ENCODE data around the gene ARHGEF2. TPM values are rescaled to one million over a fixed set of nuclear protein-coding genes. Genes with fewer than 3 reads are reported as not detected.

ARHGEF2 gene
- total and polyA plus RNA-seq, 2 of the 13 experiments (the other 11 are each of a cell fraction or from before 2014, with no cell fraction given), result 16.1 to 32.1 TPM

- no peak for TF ChIP-seq HIC2 (CRISPR knock-in tag; IDR thresholded peaks at IDR 0.05; ENCODE audit: low read depth)
- TF ChIP-seq ZBTB33 (CRISPR knock-in tag; IDR thresholded peaks at IDR 0.05), result no peak; the same call in 1 of the 2 replicates
- no peak for TF ChIP-seq TFAP4 (IDR thresholded peaks at IDR 0.05; ENCODE audit: borderline replicate concordance, low read depth)
- no peak for TF ChIP-seq CBX2 (IDR thresholded peaks at IDR 0.05; ENCODE audit: low read depth, low read length)
- no peak for TF ChIP-seq CBX2 (CRISPR knock-in tag; IDR thresholded peaks at IDR 0.05; ENCODE audit: low read depth)
- peak; percentile 57; the same call in 1 of the 2 replicates for TF ChIP-seq ZNF414 (CRISPR knock-in tag; IDR thresholded peaks at IDR 0.05)
- TF ChIP-seq RFX3 (CRISPR knock-in tag; IDR thresholded peaks at IDR 0.05), result no peak
- no peak for TF ChIP-seq SIX1 (CRISPR knock-in tag; IDR thresholded peaks at IDR 0.05; ENCODE audit: borderline replicate concordance)
- TF ChIP-seq TIGD3 (CRISPR knock-in tag; IDR thresholded peaks at IDR 0.05; ENCODE audit: borderline replicate concordance), result 0 out of 2 replicates have a peak, but pooled peaks have one; percentile 12
- no peak for TF ChIP-seq ZNF652 (CRISPR knock-in tag; IDR thresholded peaks at IDR 0.05; ENCODE audit: borderline replicate concordance, low read depth)
- no peak for TF ChIP-seq ZNF512 (CRISPR knock-in tag; IDR thresholded peaks at IDR 0.05)
- TF ChIP-seq E2F5 (CRISPR knock-in tag; conservative IDR thresholded peaks at IDR 0.05), result peak; percentile 73; the same call in 1 of the 2 replicates
- peak; percentile 56; the same call in 1 of the 2 replicates for TF ChIP-seq ATF7-NPFF (CRISPR knock-in tag; IDR thresholded peaks at IDR 0.05; ENCODE audit: low read depth)
- TF ChIP-seq E2F2 (CRISPR knock-in tag; IDR thresholded peaks at IDR 0.05; ENCODE audit: borderline replicate concordance), result no peak
- no peak for TF ChIP-seq RARG (CRISPR knock-in tag; IDR thresholded peaks at IDR 0.05; ENCODE audit: low read depth)
- no peak for TF ChIP-seq PPARG (CRISPR knock-in tag; conservative IDR thresholded peaks at IDR 0.05)
These were observed 44.0 kb downstream of the ARHGEF2 start, which contains the start of gene KHDC4 (continued) for GRCh38 chr1:155934097-155934935.

Data from HepG2 (cell line).